Activated T-cell treated with anti-CD3 and anti-CD28 coated beads, Interleukin-2, amount 50 U/mL, for 72 hours (primary cell): ENCODE measurements around the gene CCDC175. TPM values are rescaled to one million over a fixed set of nuclear protein-coding genes. Genes with fewer than 3 reads are reported as not detected.

Source experiments
- ATAC-seq, 2 donors: fragments of 150-1000 bp; cut with Tn5 transposase; replicated peaks in 1 of 2; 2 replicates each; pipeline ENCODE4 v1.10.0; 2021; ENCODE audit warnings: moderate library complexity in 2 of 2, mild to moderate bottlenecking in 1 of 2
- DNase-seq, 2 donors: peaks; one replicate each; pipeline ENCODE4 v3.0.0; 2021 to 2022; ENCODE audit warnings: mixed read lengths in 1 of 2
- H3K27ac Mint-ChIP-seq: one replicate; pipeline ENCODE4 v1.8.0; 2022; ENCODE audit warnings: mild to moderate bottlenecking, moderate library complexity, mixed read lengths
- H3K27me3 Mint-ChIP-seq: one replicate; pipeline ENCODE4 v1.8.0; 2022; ENCODE audit warnings: low read depth, mixed read lengths
- H3K36me3 Mint-ChIP-seq, 2 donors: one replicate each; pipeline ENCODE4 v1.8.0; 2022; ENCODE audit warnings: mixed read lengths in 2 of 2, mild to moderate bottlenecking in 1 of 2; ENCODE audit not compliant: insufficient read depth in 2 of 2
- H3K4me1 Mint-ChIP-seq: one replicate; pipeline ENCODE4 v1.8.0; 2022; ENCODE audit warnings: low read depth, mixed read lengths
- H3K4me3 Mint-ChIP-seq, 2 donors: one replicate each; pipeline ENCODE4 v1.8.0; 2022; ENCODE audit warnings: mild to moderate bottlenecking in 2 of 2, mixed read lengths in 2 of 2, moderate library complexity in 2 of 2
- H3K9me3 Mint-ChIP-seq, 2 donors: one replicate each; pipeline ENCODE4 v1.8.0; 2022; ENCODE audit warnings: mixed read lengths in 2 of 2
- total RNA-seq, 2 donors: library from RNA; stranded (reverse); gene quantifications; one replicate each; pipeline ENCODE4 v1.2.3, GENCODE V29; 2022

CCDC175 gene
- not detected for total RNA-seq

GRCh38 chr14:59576332-59577294 is at the start of gene CCDC175:
Gene CCDC175, minus strand, starts transcription at chr14:59576812. Its CDS starts 37 bp downstream, at chr14:59576775.
- ATAC-seq = peak; percentile 99
- DNase-seq = peak; percentile 89 to 91
- H3K27ac Mint-ChIP-seq = no peak within 1 kb of the TSS
- no peaks in the 10 kb centered on the region for H3K9me3 Mint-ChIP-seq
- H3K4me3 Mint-ChIP-seq = peak within 1 kb of the TSS; percentile 64 to 83
- H3K4me1 Mint-ChIP-seq = peaks cover 13% of the 10 kb centered on the region
- H3K27me3 Mint-ChIP-seq = peaks cover 20% of the 10 kb centered on the region
- no peaks in the 10 kb centered on the region for H3K36me3 Mint-ChIP-seq

- Mint-ChIP-seq H3K4me3 (no peak overlapping the region), H3K27me3 (peaks cover 21% of the 10 kb centered on the region), H3K4me1 (no peaks in the 10 kb centered on the region), H3K9me3 (peaks cover 0 to 3% of the 10 kb centered on the region in 2 donors), H3K36me3 (peaks cover 0 to 2% of the 10 kb centered on the region in 2 donors), H3K27ac (no peak overlapping the region)
- ATAC-seq = no peak
- no peak for DNase-seq
These were observed 46.0 kb upstream of the CCDC175 start for GRCh38 chr14:59622631-59623030.

GRCh38 chr14:59619061-59619460 is 42.4 kb upstream of the CCDC175 start:
- peaks cover 0 to 2% of the 10 kb centered on the region in 2 donors for H3K36me3 Mint-ChIP-seq
- no peak overlapping the region for H3K27ac Mint-ChIP-seq
- H3K9me3 Mint-ChIP-seq = peaks cover 0 to 3% of the 10 kb centered on the region in 2 donors
- H3K4me1 Mint-ChIP-seq = no peaks in the 10 kb centered on the region
- peak in 1 of 2 donors; percentile 45 for ATAC-seq
- no peak overlapping the region for H3K4me3 Mint-ChIP-seq
- no peak for DNase-seq
- peaks cover 21% of the 10 kb centered on the region for H3K27me3 Mint-ChIP-seq

- Mint-ChIP-seq H3K27me3 (peaks cover 26% of the 10 kb centered on the region), H3K27ac (no peak overlapping the region), H3K4me3 (no peak overlapping the region), H3K4me1 (no peaks in the 10 kb centered on the region), H3K36me3 (no peaks in the 10 kb centered on the region), H3K9me3 (no peaks in the 10 kb centered on the region)
- no peak for DNase-seq
- ATAC-seq = no peak
These were observed 24.4 kb upstream of the CCDC175 start for GRCh38 chr14:59601056-59601455.

- no peak overlapping the region for H3K4me3 Mint-ChIP-seq
- H3K4me1 Mint-ChIP-seq = no peaks in the 10 kb centered on the region
- no peak for ATAC-seq
These were observed 23.8 kb upstream of the CCDC175 start for GRCh38 chr14:59600211-59600945.

GRCh38 chr14:59595071-59595470 is 18.5 kb upstream of the CCDC175 start:
- no peak overlapping the region for H3K27ac Mint-ChIP-seq
- peaks cover 19% of the 10 kb centered on the region for H3K27me3 Mint-ChIP-seq
- ATAC-seq (no peak), DNase-seq (no peak)
- no peaks in the 10 kb centered on the region for H3K4me1 Mint-ChIP-seq
- H3K9me3 Mint-ChIP-seq = no peaks in the 10 kb centered on the region
- H3K36me3 Mint-ChIP-seq = no peaks in the 10 kb centered on the region
- H3K4me3 Mint-ChIP-seq = no peak overlapping the region

More at GRCh38 chr14:59600211-59600945, 23.8 kb upstream of the CCDC175 start:
- DNase-seq = no peak
- peaks cover 26% of the 10 kb centered on the region for H3K27me3 Mint-ChIP-seq
- no peaks in the 10 kb centered on the region for H3K9me3 Mint-ChIP-seq
- no peaks in the 10 kb centered on the region for H3K36me3 Mint-ChIP-seq
- no peak overlapping the region for H3K27ac Mint-ChIP-seq

- H3K36me3 Mint-ChIP-seq = no peaks in the 10 kb centered on the region
- peaks cover 4% of the 10 kb centered on the region for H3K4me1 Mint-ChIP-seq
- DNase-seq (no peak), ATAC-seq (no peak)
- H3K27ac Mint-ChIP-seq = no peak overlapping the region
- H3K4me3 Mint-ChIP-seq = no peak overlapping the region
- no peaks in the 10 kb centered on the region for H3K27me3 Mint-ChIP-seq
- no peaks in the 10 kb centered on the region for H3K9me3 Mint-ChIP-seq
These were observed 15.2 kb upstream of the CCDC175 start for GRCh38 chr14:59591641-59592370.

GRCh38 chr14:59588101-59588500 is 11.5 kb upstream of the CCDC175 start:
- H3K27ac Mint-ChIP-seq = no peak overlapping the region
- no peak for ATAC-seq
- no peak for DNase-seq
- peaks cover 17% of the 10 kb centered on the region for H3K4me1 Mint-ChIP-seq
- no peak overlapping the region for H3K4me3 Mint-ChIP-seq
- no peaks in the 10 kb centered on the region for H3K27me3 Mint-ChIP-seq
- H3K9me3 Mint-ChIP-seq = no peaks in the 10 kb centered on the region
- no peaks in the 10 kb centered on the region for H3K36me3 Mint-ChIP-seq

- ATAC-seq (no peak), DNase-seq (no peak)
- peaks cover 0 to 2% of the 10 kb centered on the region in 2 donors for H3K36me3 Mint-ChIP-seq
- H3K27me3 Mint-ChIP-seq = no peaks in the 10 kb centered on the region
- H3K27ac Mint-ChIP-seq = no peak overlapping the region
- H3K4me3 Mint-ChIP-seq = peak overlapping the region; percentile 55 to 72
- peaks cover 17% of the 10 kb centered on the region for H3K4me1 Mint-ChIP-seq
- H3K9me3 Mint-ChIP-seq = no peaks in the 10 kb centered on the region
These were observed 9.4 kb upstream of the CCDC175 start for GRCh38 chr14:59585891-59586554.

- ATAC-seq (no peak), DNase-seq (no peak)
- Mint-ChIP-seq H3K9me3 (no peaks in the 10 kb centered on the region), H3K36me3 (peaks cover 0 to 2% of the 10 kb centered on the region in 2 donors), H3K27ac (no peak overlapping the region), H3K4me1 (peaks cover 17% of the 10 kb centered on the region), H3K4me3 (no peak overlapping the region), H3K27me3 (no peaks in the 10 kb centered on the region)
These were observed 7.1 kb upstream of the CCDC175 start for GRCh38 chr14:59583755-59584154.

- Mint-ChIP-seq H3K9me3 (no peaks in the 10 kb centered on the region), H3K4me3 (peak overlapping the region in 1 of 2 donors; percentile 37), H3K36me3 (peaks cover 0 to 2% of the 10 kb centered on the region in 2 donors), H3K27ac (no peak overlapping the region), H3K27me3 (no peaks in the 10 kb centered on the region), H3K4me1 (peaks cover 17% of the 10 kb centered on the region)
- ATAC-seq (no peak), DNase-seq (no peak)
These were observed 6.4 kb upstream of the CCDC175 start for GRCh38 chr14:59582845-59583509.

GRCh38 chr14:59582161-59582560 is 5.5 kb upstream of the CCDC175 start:
- DNase-seq = no peak
- Mint-ChIP-seq H3K27ac (no peak overlapping the region), H3K27me3 (no peaks in the 10 kb centered on the region), H3K9me3 (no peaks in the 10 kb centered on the region), H3K4me1 (peaks cover 17% of the 10 kb centered on the region), H3K4me3 (no peak overlapping the region), H3K36me3 (peaks cover 0 to 2% of the 10 kb centered on the region in 2 donors)
- no peak for ATAC-seq
